Measurements from ENCODE around the gene IGSF3.
"Not testable (repeated sequence)": the region's sequence is repeated elsewhere in the genome, so short reads cannot be mapped to it uniquely, and the experiment has no call there.

Gene IGSF3

GRCh38 chr1:116568662-116569380, 98.7 kb downstream of the IGSF3 start:
- DNase-seq (ENCODE audit: low read depth in 2 of 2), result no peak
- TF ChIP-seq CTCF (IDR thresholded peaks at IDR 0.05; ENCODE audit: low read depth, low read length), result no peak
- H3K4me3 ChIP-seq (replicated peaks in 1 of 2; ENCODE audit: low read depth in 2 of 2, low read length in 2 of 2), result no peak overlapping the region

GRCh38 chr1:116567790-116568661, 99.5 kb downstream of the IGSF3 start:
- DNase-seq (ENCODE audit: low read depth in 2 of 2), result no peak
- TF ChIP-seq CTCF (IDR thresholded peaks at IDR 0.05; ENCODE audit: low read depth, low read length), result no peak
- H3K4me3 ChIP-seq (replicated peaks in 1 of 2; ENCODE audit: low read depth in 2 of 2, low read length in 2 of 2), result no peak overlapping the region

- H3K4me3 ChIP-seq (replicated peaks in 1 of 2; ENCODE audit: low read depth in 2 of 2, low read length in 2 of 2), result no peak overlapping the region
- DNase-seq (ENCODE audit: low read depth in 2 of 2), result no peak
- no peak for TF ChIP-seq CTCF (IDR thresholded peaks at IDR 0.05; ENCODE audit: low read depth, low read length)
Measured at GRCh38 chr1:116565222-116565621, 102.3 kb downstream of the IGSF3 start.

- no peak overlapping the region for H3K4me3 ChIP-seq (replicated peaks in 1 of 2; ENCODE audit: low read depth in 2 of 2, low read length in 2 of 2)
- no peak for TF ChIP-seq CTCF (IDR thresholded peaks at IDR 0.05; ENCODE audit: low read depth, low read length)
Measured at GRCh38 chr1:116564426-116564825, 103.1 kb downstream of the IGSF3 start.

GRCh38 chr1:116562465-116562864, 105.1 kb downstream of the IGSF3 start:
- DNase-seq (ENCODE audit: low read depth in 2 of 2); H3K4me3 ChIP-seq (replicated peaks in 1 of 2; ENCODE audit: low read depth in 2 of 2, low read length in 2 of 2): not testable (repeated sequence)

More at GRCh38 chr1:116564426-116564825, 103.1 kb downstream of the IGSF3 start:
- DNase-seq (ENCODE audit: low read depth in 2 of 2), result no peak

- TF ChIP-seq CTCF (IDR thresholded peaks at IDR 0.05; ENCODE audit: low read depth, low read length), result no peak
- no peak for DNase-seq (ENCODE audit: low read depth in 2 of 2)
- H3K4me3 ChIP-seq (replicated peaks in 1 of 2; ENCODE audit: low read depth in 2 of 2, low read length in 2 of 2), result no peak overlapping the region
Measured at GRCh38 chr1:116561563-116561962, 106.0 kb downstream of the IGSF3 start.
